Uterus (tissue), 2 donors: ENCODE measurements around the gene SCAPER.

Source experiments
- POLR2A ChIP-seq, 2 donors: fragments of 450-650 bp; IDR thresholded peaks; one replicate each; pipeline ENCODE4 v1.6.1; 2016; ENCODE audit warnings: antibody characterized with exemption in 2 of 2, mild to moderate bottlenecking in 1 of 2, moderate library complexity in 1 of 2
- TF ChIP-seq, protein P1 (sequence below), 4 experiments: fragments of 200-600 bp in 2 of 4; fragments of 450-650 bp in 2 of 4; sonication (generic) in 2 of 4; IDR thresholded peaks; one replicate each; pipeline ENCODE4 v1.5.1; 2016 to 2019; ENCODE audit warnings: antibody characterized with exemption in 4 of 4, mild to moderate bottlenecking in 2 of 4, moderate library complexity in 1 of 4

DNA sequence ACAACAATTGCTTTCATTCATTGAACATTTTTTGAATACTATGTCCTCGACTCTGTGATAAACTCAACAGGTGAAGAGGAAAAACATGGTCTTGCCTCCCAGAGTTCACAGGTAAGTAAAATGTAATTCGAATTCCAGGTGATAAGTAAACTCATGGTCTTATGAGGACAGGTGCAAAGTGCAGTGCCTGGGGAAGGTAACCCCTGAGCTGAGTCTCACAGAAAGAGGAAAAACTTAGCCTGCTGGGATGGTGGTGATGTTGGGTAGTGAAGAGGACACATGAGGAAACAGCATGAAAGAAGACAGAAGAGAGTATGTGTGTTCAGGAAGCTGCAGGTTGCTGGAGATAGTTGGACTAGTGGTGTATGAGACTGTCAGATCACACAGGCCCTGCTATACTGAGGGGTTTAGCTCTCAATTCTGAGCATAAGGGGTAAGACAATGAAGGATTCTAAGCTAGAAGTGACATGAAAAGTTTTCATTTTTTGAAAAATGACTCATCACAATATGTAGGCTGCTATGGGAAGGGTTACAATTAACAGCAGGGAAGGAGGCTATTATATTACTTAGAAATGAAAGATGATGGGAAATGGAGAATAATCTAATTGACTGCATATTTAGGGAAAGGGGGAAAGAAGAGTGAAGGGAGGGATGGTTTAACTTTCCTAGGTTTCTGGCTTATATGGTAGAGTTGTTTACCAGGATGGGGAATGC, 457.3 kb downstream of the SCAPER start:
- TF ChIP-seq, protein P1, sequence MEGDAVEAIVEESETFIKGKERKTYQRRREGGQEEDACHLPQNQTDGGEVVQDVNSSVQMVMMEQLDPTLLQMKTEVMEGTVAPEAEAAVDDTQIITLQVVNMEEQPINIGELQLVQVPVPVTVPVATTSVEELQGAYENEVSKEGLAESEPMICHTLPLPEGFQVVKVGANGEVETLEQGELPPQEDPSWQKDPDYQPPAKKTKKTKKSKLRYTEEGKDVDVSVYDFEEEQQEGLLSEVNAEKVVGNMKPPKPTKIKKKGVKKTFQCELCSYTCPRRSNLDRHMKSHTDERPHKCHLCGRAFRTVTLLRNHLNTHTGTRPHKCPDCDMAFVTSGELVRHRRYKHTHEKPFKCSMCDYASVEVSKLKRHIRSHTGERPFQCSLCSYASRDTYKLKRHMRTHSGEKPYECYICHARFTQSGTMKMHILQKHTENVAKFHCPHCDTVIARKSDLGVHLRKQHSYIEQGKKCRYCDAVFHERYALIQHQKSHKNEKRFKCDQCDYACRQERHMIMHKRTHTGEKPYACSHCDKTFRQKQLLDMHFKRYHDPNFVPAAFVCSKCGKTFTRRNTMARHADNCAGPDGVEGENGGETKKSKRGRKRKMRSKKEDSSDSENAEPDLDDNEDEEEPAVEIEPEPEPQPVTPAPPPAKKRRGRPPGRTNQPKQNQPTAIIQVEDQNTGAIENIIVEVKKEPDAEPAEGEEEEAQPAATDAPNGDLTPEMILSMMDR (IDR thresholded peaks at IDR 0.05), result no peak
- TF ChIP-seq POLR2A (IDR thresholded peaks at IDR 0.05), result no peak
